Left lung (tissue), 10 donors: ENCODE results near the gene MAN2B2. TPM values are rescaled to one million over a fixed set of nuclear protein-coding genes. Genes with fewer than 3 reads are reported as not detected.

Experiments used
- ATAC-seq: fragments of 200-7000 bp; cut with Tn5 transposase; one replicate; pipeline ENCODE4 v1.9.1; 2020; ENCODE audit warnings: moderate library complexity
- DNase-seq, 4 donors: peaks; one replicate each; pipeline ENCODE4 v3.0.0-alpha.2; 2013 to 2020
- H3K27ac ChIP-seq, 2 donors: fragments of 200-600 bp; sonication (generic) in 1 of 2; one replicate each; pipeline versions ENCODE4 v1.5.0 to v1.8.0; 2020 to 2021
- H3K27me3 ChIP-seq, 2 donors: fragments of 200-600 bp; sonication (generic) in 1 of 2; one replicate each; pipeline versions ENCODE4 v1.5.0 to v1.8.0; 2020 to 2021
- H3K36me3 ChIP-seq, 2 donors: fragments of 200-600 bp; sonication (generic) in 1 of 2; one replicate each; pipeline versions ENCODE4 v1.5.0 to v1.8.0; 2020 to 2021
- H3K4me1 ChIP-seq, 2 donors: fragments of 200-600 bp; one replicate each; pipeline ENCODE4 v1.8.0; 2021
- H3K4me3 ChIP-seq, 2 donors: fragments of 200-600 bp; sonication (generic) in 1 of 2; one replicate each; pipeline versions ENCODE4 v1.5.0 to v1.8.0; 2020 to 2021; ENCODE audit warnings: mild to moderate bottlenecking in 1 of 2
- H3K9me3 ChIP-seq, 2 donors: fragments of 200-600 bp; sonication (generic) in 1 of 2; one replicate each; pipeline versions ENCODE4 v1.5.0 to v1.8.0; 2020 to 2021
- CTCF ChIP-seq, 2 donors: fragments of 200-600 bp; sonication (generic) in 1 of 2; IDR thresholded peaks; one replicate each; pipeline versions ENCODE4 v1.5.0 to v1.8.0; 2021; ENCODE audit warnings: antibody characterized with exemption in 2 of 2
- intact Hi-C, 2 donors: fragments of 100-400 bp; cut with DNase I; formaldehyde crosslinking; loops; one replicate each; pipeline versions ENCODE4 v1.11.2 to v1.14.2; 2022
- polyA plus RNA-seq, 6 donors: library from polyadenylated mRNA; unstranded; fragments of 120-200 nt; gene quantifications; one replicate each; pipeline ENCODE4 v1.2.1, GENCODE V29; 2013; ENCODE audit not compliant: insufficient read length in 6 of 6
- total RNA-seq, 2 donors: library from RNA; stranded (reverse); fragmentation: NEBNext Ultra II Directional; extraction: Animal tissue kit (Norgen Biotek cat#: 25700); gene quantifications; one replicate each; pipeline ENCODE4 v1.2.1, GENCODE V29; 2021
- donor health status: DM: no; HTN: yes; CAD: no.
- donor health status: DM: no; HTN: no; CAD: no.

Gene MAN2B2
- total and polyA plus RNA-seq, 8 donors: 14.2 to 38.3 (median 16.4) TPM

- Histone ChIP-seq H3K36me3 (no peaks in the 10 kb centered on the region), H3K4me3 (no peak overlapping the region), H3K4me1 (peaks cover 0 to 14% of the 10 kb centered on the region in 2 donors), H3K27ac (no peak overlapping the region), H3K9me3 (no peaks in the 10 kb centered on the region), H3K27me3 (peaks cover 33 to 98% of the 10 kb centered on the region in 2 donors)
- ATAC-seq (no peak), DNase-seq (no peak)
- TF ChIP-seq CTCF (IDR thresholded peaks at IDR 0.05): no peak
- intact Hi-C loops: no loop called here
Measured at GRCh38 chr4:6561173-6561516, 13.8 kb upstream of the MAN2B2 start.

- DNase-seq: no peak
- H3K4me1 ChIP-seq: peaks cover 0 to 14% of the 10 kb centered on the region in 2 donors
- H3K27me3 ChIP-seq: peaks cover 33 to 98% of the 10 kb centered on the region in 2 donors
- H3K9me3 ChIP-seq: no peaks in the 10 kb centered on the region
- TF ChIP-seq CTCF (IDR thresholded peaks at IDR 0.05): no peak
- no peak for ATAC-seq
- intact Hi-C loops: no loop called here
- no peak overlapping the region for H3K27ac ChIP-seq
- no peaks in the 10 kb centered on the region for H3K36me3 ChIP-seq
- H3K4me3 ChIP-seq: no peak overlapping the region
Measured at GRCh38 chr4:6561706-6562371, 13.2 kb upstream of the MAN2B2 start.

GRCh38 chr4:6562931-6563901 is 11.8 kb upstream of the MAN2B2 start:
- peak; percentile 11 for ATAC-seq
- H3K4me3 ChIP-seq: peak overlapping the region in 1 of 2 donors; percentile 18
- H3K9me3 ChIP-seq: no peaks in the 10 kb centered on the region
- TF ChIP-seq CTCF (IDR thresholded peaks at IDR 0.05): no peak
- H3K4me1 ChIP-seq: peaks cover 0 to 14% of the 10 kb centered on the region in 2 donors
- DNase-seq: peak in 1 of 4 donors; percentile 77
- intact Hi-C loops: no loop called here
- peaks cover 33 to 96% of the 10 kb centered on the region in 2 donors for H3K27me3 ChIP-seq
- H3K27ac ChIP-seq: no peak overlapping the region
- no peaks in the 10 kb centered on the region for H3K36me3 ChIP-seq

GRCh38 chr4:6563935-6564645 is 10.9 kb upstream of the MAN2B2 start:
- Histone ChIP-seq H3K9me3 (no peaks in the 10 kb centered on the region), H3K27me3 (peaks cover 33 to 88% of the 10 kb centered on the region in 2 donors), H3K4me3 (no peak overlapping the region), H3K27ac (no peak overlapping the region), H3K36me3 (no peaks in the 10 kb centered on the region), H3K4me1 (peaks cover 0 to 14% of the 10 kb centered on the region in 2 donors)
- no peak for TF ChIP-seq CTCF (IDR thresholded peaks at IDR 0.05)
- intact Hi-C loops: no loop called here
- DNase-seq (no peak), ATAC-seq (no peak)
